HL-60 (cell line): ENCODE data around the gene GPR162.
"Not testable (repeated sequence)": the region's sequence is repeated elsewhere in the genome, so short reads cannot be mapped to it uniquely, and the experiment has no call there.

ENCODE experiments used
- CTCF ChIP-seq: IDR thresholded peaks from one replicate; pipeline ENCODE4 v1.5.1; 2011; ENCODE audit warnings: low read length, control low read depth, inconsistent platforms; ENCODE audit not compliant: insufficient read depth
- GABPA ChIP-seq: IDR thresholded peaks from 2 replicates; pipeline ENCODE4 v1.6.1; 2012; ENCODE audit warnings: low read depth
- POLR2AphosphoS5 ChIP-seq: IDR thresholded peaks from 2 replicates; pipeline ENCODE4 v1.6.1; 2012; ENCODE audit warnings: low read depth
- REST ChIP-seq: IDR thresholded peaks from 2 replicates; pipeline ENCODE4 v1.6.1; 2012; ENCODE audit warnings: low read depth; ENCODE audit not compliant: insufficient replicate concordance
- SPI1 ChIP-seq: IDR thresholded peaks from 2 replicates; pipeline ENCODE4 v1.6.1; 2012; ENCODE audit warnings: low read depth, mild to moderate bottlenecking, borderline replicate concordance

- TF ChIP-seq CTCF, POLR2AphosphoS5, GABPA, REST, SPI1: not testable (repeated sequence)
Observed at GRCh38 chr12:6865307-6865706, 43.7 kb downstream of the GPR162 start.
